LNCAP (cell line): ENCODE results near the gene LCLAT1.

Experiments
- TF ChIP-seq, protein P1 (sequence below): fragments of 450-650 bp; IDR thresholded peaks from 2 replicates; pipeline ENCODE4 v1.5.1; 2017; ENCODE audit warnings: mild to moderate bottlenecking

LCLAT1 gene

DNA sequence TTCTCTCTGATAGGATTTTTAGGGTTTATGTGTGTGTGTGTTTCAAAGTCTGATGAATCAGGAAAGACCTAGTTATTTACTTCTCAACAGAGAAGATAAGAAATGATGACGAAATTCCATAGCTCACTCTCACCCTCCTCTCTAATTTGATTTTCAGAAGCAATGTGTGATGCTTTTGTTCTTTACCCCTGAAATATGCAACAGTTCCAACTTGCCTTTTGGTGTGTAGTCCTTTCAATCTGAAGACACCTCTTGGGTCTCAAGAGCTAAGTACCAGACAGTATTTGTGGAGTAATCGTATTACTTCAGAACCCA, 18.7 kb upstream of the LCLAT1 start:
- TF ChIP-seq, protein P1, sequence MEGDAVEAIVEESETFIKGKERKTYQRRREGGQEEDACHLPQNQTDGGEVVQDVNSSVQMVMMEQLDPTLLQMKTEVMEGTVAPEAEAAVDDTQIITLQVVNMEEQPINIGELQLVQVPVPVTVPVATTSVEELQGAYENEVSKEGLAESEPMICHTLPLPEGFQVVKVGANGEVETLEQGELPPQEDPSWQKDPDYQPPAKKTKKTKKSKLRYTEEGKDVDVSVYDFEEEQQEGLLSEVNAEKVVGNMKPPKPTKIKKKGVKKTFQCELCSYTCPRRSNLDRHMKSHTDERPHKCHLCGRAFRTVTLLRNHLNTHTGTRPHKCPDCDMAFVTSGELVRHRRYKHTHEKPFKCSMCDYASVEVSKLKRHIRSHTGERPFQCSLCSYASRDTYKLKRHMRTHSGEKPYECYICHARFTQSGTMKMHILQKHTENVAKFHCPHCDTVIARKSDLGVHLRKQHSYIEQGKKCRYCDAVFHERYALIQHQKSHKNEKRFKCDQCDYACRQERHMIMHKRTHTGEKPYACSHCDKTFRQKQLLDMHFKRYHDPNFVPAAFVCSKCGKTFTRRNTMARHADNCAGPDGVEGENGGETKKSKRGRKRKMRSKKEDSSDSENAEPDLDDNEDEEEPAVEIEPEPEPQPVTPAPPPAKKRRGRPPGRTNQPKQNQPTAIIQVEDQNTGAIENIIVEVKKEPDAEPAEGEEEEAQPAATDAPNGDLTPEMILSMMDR: no peak

DNA sequence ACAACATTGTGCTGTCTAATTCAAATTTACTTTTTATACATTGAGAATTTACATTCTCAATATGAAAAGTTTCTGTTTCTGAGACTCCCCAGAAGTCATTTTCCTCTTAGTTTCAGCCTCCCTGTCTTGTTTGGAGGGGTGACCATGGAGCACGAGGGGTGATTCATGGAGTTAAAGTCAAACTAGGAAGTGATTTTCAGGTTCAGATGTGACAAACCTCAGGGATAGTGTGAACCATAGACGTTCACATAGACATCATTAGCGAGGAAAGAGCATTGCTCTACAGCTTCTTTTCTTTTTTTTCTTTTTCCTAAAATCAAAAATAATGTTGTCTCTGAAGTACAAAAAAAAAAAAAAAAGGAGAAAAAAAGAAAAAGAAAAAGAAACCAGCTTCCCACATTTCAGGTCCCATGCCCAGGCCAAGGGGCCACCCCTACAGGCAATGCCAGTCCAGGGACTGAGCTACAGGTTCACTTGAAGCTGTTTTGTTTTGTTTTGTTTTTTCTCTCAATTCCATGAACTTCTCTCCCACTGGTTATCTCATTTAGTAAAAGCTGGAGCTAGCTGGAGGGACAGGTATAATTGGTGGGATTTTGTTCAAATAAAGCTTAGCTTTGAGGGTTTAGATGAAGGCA, 18.1 kb upstream of the LCLAT1 start:
- TF ChIP-seq, protein P1: no peak

DNA sequence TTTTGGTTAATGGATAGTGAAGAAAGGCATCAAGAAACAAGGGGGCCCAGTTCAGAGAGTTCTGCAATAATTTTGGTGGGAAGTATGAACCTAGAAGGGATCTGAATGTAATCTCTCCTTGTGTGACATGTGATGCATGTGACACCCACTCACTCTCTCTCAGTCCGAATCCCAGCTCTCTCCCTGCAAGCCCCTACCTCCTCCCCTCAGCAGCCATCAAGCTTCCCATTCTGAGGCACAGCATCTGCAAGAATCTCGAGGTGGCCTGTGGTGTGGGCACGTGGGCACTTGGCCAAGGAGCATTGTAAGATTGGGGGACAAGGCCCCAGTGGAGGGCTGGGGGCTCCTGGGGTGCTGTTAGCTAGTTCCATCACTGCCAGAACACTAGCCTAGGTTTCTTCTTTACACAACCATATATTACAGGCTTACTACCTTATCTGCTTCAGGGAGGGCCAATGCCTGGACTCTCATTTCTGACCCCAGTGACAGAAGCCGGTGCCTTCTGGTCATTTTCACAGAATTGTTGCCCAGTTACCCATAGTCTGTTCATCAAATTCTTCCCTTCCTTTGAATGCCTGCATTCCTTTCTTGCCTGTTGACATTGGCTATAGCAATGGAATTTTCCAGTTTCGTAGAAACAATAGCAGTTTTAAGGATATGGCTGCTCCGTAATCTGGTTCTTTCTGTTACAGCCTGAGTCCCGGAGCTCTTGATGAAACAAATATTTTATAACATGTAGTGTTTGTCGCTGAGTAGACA, 13.3 kb upstream of the LCLAT1 start:
- TF ChIP-seq, protein P1: no peak

DNA sequence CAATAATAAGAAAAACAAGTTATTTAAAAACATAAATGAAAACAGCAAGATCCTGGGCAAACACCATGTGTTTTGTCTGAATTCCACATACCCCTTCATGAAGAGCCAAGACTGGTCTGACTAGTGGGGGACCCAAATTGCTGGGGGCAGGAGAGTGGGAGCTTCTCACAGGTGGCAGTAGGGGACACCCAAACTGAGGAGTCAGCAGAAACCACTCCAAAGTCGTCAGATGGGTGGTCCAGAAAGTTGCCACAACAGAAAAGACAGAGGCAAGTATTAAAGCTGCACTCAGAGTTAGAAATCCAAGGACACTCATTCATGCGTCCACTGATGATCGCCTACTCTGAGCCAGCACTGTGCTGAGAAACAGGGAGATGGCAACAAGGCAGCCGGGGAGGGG, 12.3 kb upstream of the LCLAT1 start:
- TF ChIP-seq, protein P1: no peak

DNA sequence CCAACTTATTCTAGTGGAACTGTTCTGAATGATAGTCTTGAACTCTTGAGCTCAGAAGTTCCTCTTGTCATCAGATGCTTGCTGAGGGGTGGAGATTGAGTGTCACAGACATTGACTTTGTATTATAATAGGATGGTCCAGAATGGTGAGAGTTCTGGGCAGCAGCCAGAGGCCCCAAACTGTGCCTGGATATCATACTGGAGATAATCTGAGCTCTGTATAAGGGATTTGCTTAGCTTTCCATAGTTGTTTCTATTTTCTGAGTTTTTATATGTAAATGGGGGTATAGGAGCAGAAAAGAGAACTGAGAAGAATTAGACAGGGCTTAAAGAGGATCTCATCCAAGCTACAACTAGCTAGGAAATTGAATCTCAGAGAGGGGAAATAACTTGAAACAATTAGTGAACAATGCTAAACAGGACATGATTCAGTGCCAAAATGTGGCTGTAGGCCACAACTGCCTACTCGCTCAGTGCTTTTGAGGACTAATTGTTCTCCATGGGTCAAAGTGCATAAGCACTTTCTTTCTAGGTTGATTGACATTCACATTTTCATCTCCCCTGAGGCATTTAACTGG, 10.1 kb upstream of the LCLAT1 start:
- TF ChIP-seq, protein P1: no peak

- TF ChIP-seq, protein P1: no peak
Observed at GRCh38 chr2:30437809-30438548, 9.1 kb upstream of the LCLAT1 start.

- TF ChIP-seq, protein P1: no peak
Observed at GRCh38 chr2:30439296-30439695, 7.8 kb upstream of the LCLAT1 start.
